ENCODE data around the gene MED13.
"Not testable (repeated sequence)": the region's sequence is repeated elsewhere in the genome, so short reads cannot be mapped to it uniquely, and the experiment has no call there.

MED13 gene

GRCh38 chr17:62076864-62077788 is 12.0 kb upstream of the MED13 start:
- Histone ChIP-seq H3K9me3 (replicated peaks in 1 of 2; ENCODE audit: control insufficient read depth in 2 of 2, insufficient read depth in 1 of 2, low read depth in 1 of 2, low read length in 2 of 2) (peaks cover 3 to 5% of the 10 kb centered on the region in 2 donors), H2BK120ac (ENCODE audit: low read depth, low read length) (no peak overlapping the region), H3K27ac (replicated peaks; ENCODE audit: low read length) (no peak overlapping the region), H2BK5ac (ENCODE audit: low read length) (no peak overlapping the region), H2AFZ (ENCODE audit: low read length) (no peak overlapping the region), H3K23ac (ENCODE audit: low read depth, low read length, poor library complexity) (no peak overlapping the region), H3K14ac (ENCODE audit: low read length) (no peak overlapping the region), H2BK15ac (ENCODE audit: low read length) (no peak overlapping the region), H3K18ac (ENCODE audit: low read length) (no peak overlapping the region), H4K91ac (ENCODE audit: low read depth, low read length, poor library complexity) (no peak overlapping the region), H3K4me3 (ENCODE audit: low read length in 2 of 2) (no peak overlapping the region), H4K8ac (ENCODE audit: low read depth, low read length) (no peak overlapping the region), H3K79me1 (ENCODE audit: low read depth, low read length) (no peaks in the 10 kb centered on the region), H3K36me3 (replicated peaks in 1 of 2; ENCODE audit: control insufficient read depth in 2 of 2, insufficient read depth in 2 of 2, low read length in 2 of 2) (peaks cover 0 to 2% of the 10 kb centered on the region in 2 donors), H2BK12ac (ENCODE audit: low read length) (no peak overlapping the region), H2AK5ac (ENCODE audit: low read depth, low read length) (no peak overlapping the region), H3K4me1 (ENCODE audit: control insufficient read depth in 2 of 2, insufficient read depth in 1 of 2, low read depth in 1 of 2, low read length in 2 of 2) (no peaks in the 10 kb centered on the region), H3K4me2 (ENCODE audit: insufficient read depth, low read length, poor library complexity, severe bottlenecking) (no peak overlapping the region), H3K9ac (ENCODE audit: low read depth, low read length, poor library complexity) (no peak overlapping the region), H3K4ac (ENCODE audit: low read length) (no peak overlapping the region), H3K27me3 (ENCODE audit: control insufficient read depth in 3 of 3, insufficient read depth in 3 of 3, low read depth in 1 of 3, low read length in 3 of 3) (no peaks in the 10 kb centered on the region)
- WGBS, 2 donors (ENCODE audit: extremely low coverage in 2 of 2, insufficient read length in 2 of 2, insufficient replicate concordance in 1 of 2), result no CpG with 5 or more reads among the region's 13 CpGs
- no peak for DNase-seq (ENCODE audit: low spot score)

GRCh38 chr17:62075308-62075815 is 10.3 kb upstream of the MED13 start:
- H3K18ac ChIP-seq (ENCODE audit: low read length), result no peak overlapping the region
- H3K14ac ChIP-seq (ENCODE audit: low read length), result no peak overlapping the region
- no peak overlapping the region for H2BK120ac ChIP-seq (ENCODE audit: low read depth, low read length)
- H3K36me3 ChIP-seq (replicated peaks in 1 of 2; ENCODE audit: control insufficient read depth in 2 of 2, insufficient read depth in 2 of 2, low read length in 2 of 2), result peaks cover 0 to 2% of the 10 kb centered on the region in 2 donors
- no peak overlapping the region for H2BK5ac ChIP-seq (ENCODE audit: low read length)
- no peak overlapping the region for H3K9ac ChIP-seq (ENCODE audit: low read depth, low read length, poor library complexity)
- no peak overlapping the region for H3K27ac ChIP-seq (replicated peaks; ENCODE audit: low read length)
- H3K23ac ChIP-seq (ENCODE audit: low read depth, low read length, poor library complexity), result no peak overlapping the region
- H3K4ac ChIP-seq (ENCODE audit: low read length), result no peak overlapping the region
- WGBS, 2 donors (ENCODE audit: extremely low coverage in 2 of 2, insufficient read length in 2 of 2, insufficient replicate concordance in 1 of 2), result no CpG with 5 or more reads among the region's 3 CpGs
- peaks cover 3 to 5% of the 10 kb centered on the region in 2 donors for H3K9me3 ChIP-seq (replicated peaks in 1 of 2; ENCODE audit: control insufficient read depth in 2 of 2, insufficient read depth in 1 of 2, low read depth in 1 of 2, low read length in 2 of 2)
- no peak overlapping the region for H2AK5ac ChIP-seq (ENCODE audit: low read depth, low read length)
- no peak overlapping the region for H4K91ac ChIP-seq (ENCODE audit: low read depth, low read length, poor library complexity)
- no peak overlapping the region for H2BK15ac ChIP-seq (ENCODE audit: low read length)
- H4K8ac ChIP-seq (ENCODE audit: low read depth, low read length), result no peak overlapping the region
- H3K4me3 ChIP-seq (ENCODE audit: low read length in 2 of 2), result no peak overlapping the region
- no peaks in the 10 kb centered on the region for H3K79me1 ChIP-seq (ENCODE audit: low read depth, low read length)
- no peak overlapping the region for H2AFZ ChIP-seq (ENCODE audit: low read length)
- DNase-seq (ENCODE audit: low spot score), result no peak
- H3K4me1 ChIP-seq (ENCODE audit: control insufficient read depth in 2 of 2, insufficient read depth in 1 of 2, low read depth in 1 of 2, low read length in 2 of 2), result no peaks in the 10 kb centered on the region
- H3K27me3 ChIP-seq (ENCODE audit: control insufficient read depth in 3 of 3, insufficient read depth in 3 of 3, low read depth in 1 of 3, low read length in 3 of 3), result no peaks in the 10 kb centered on the region
- no peak overlapping the region for H3K4me2 ChIP-seq (ENCODE audit: insufficient read depth, low read length, poor library complexity, severe bottlenecking)
- H2BK12ac ChIP-seq (ENCODE audit: low read length), result no peak overlapping the region

GRCh38 chr17:62073993-62074392 is 8.9 kb upstream of the MED13 start:
- H2BK12ac ChIP-seq (ENCODE audit: low read length), result no peak overlapping the region
- H3K4ac ChIP-seq (ENCODE audit: low read length), result no peak overlapping the region
- no peak overlapping the region for H3K14ac ChIP-seq (ENCODE audit: low read length)
- no peak overlapping the region for H3K4me2 ChIP-seq (ENCODE audit: insufficient read depth, low read length, poor library complexity, severe bottlenecking)
- H3K4me1 ChIP-seq (ENCODE audit: control insufficient read depth in 2 of 2, insufficient read depth in 1 of 2, low read depth in 1 of 2, low read length in 2 of 2), result no peaks in the 10 kb centered on the region
- no peak overlapping the region for H3K4me3 ChIP-seq (ENCODE audit: low read length in 2 of 2)
- no peak for DNase-seq (ENCODE audit: low spot score)
- H3K9ac ChIP-seq (ENCODE audit: low read depth, low read length, poor library complexity), result no peak overlapping the region
- H3K18ac ChIP-seq (ENCODE audit: low read length), result no peak overlapping the region
- H3K27me3 ChIP-seq (ENCODE audit: control insufficient read depth in 3 of 3, insufficient read depth in 3 of 3, low read depth in 1 of 3, low read length in 3 of 3), result peaks cover 0 to 2% (median 0%) of the 10 kb centered on the region in 3 experiments
- 100% methylated on average over 1 of the region's 2 CpGs; no CpG with 5 or more reads in 1 of the 2 donors for WGBS, 2 donors (ENCODE audit: extremely low coverage in 2 of 2, insufficient read length in 2 of 2, insufficient replicate concordance in 1 of 2)
- H4K8ac ChIP-seq (ENCODE audit: low read depth, low read length), result no peak overlapping the region
- no peak overlapping the region for H3K27ac ChIP-seq (replicated peaks; ENCODE audit: low read length)
- H2BK120ac ChIP-seq (ENCODE audit: low read depth, low read length), result no peak overlapping the region
- no peak overlapping the region for H2AFZ ChIP-seq (ENCODE audit: low read length)
- no peak overlapping the region for H3K23ac ChIP-seq (ENCODE audit: low read depth, low read length, poor library complexity)
- H2AK5ac ChIP-seq (ENCODE audit: low read depth, low read length), result no peak overlapping the region
- peaks cover 3 to 5% of the 10 kb centered on the region in 2 donors for H3K9me3 ChIP-seq (replicated peaks in 1 of 2; ENCODE audit: control insufficient read depth in 2 of 2, insufficient read depth in 1 of 2, low read depth in 1 of 2, low read length in 2 of 2)
- H3K79me1 ChIP-seq (ENCODE audit: low read depth, low read length), result no peaks in the 10 kb centered on the region
- no peak overlapping the region for H2BK15ac ChIP-seq (ENCODE audit: low read length)
- H4K91ac ChIP-seq (ENCODE audit: low read depth, low read length, poor library complexity), result no peak overlapping the region
- no peak overlapping the region for H2BK5ac ChIP-seq (ENCODE audit: low read length)
- H3K36me3 ChIP-seq (replicated peaks in 1 of 2; ENCODE audit: control insufficient read depth in 2 of 2, insufficient read depth in 2 of 2, low read length in 2 of 2), result peaks cover 0 to 2% of the 10 kb centered on the region in 2 donors

- H4K8ac ChIP-seq (ENCODE audit: low read depth, low read length); H3K27me3 ChIP-seq (ENCODE audit: control insufficient read depth in 3 of 3, insufficient read depth in 3 of 3, low read depth in 1 of 3, low read length in 3 of 3); H2BK12ac ChIP-seq (ENCODE audit: low read length); H3K4me2 ChIP-seq (ENCODE audit: insufficient read depth, low read length, poor library complexity, severe bottlenecking); H2BK120ac ChIP-seq (ENCODE audit: low read depth, low read length); H2AFZ ChIP-seq (ENCODE audit: low read length); H3K4ac ChIP-seq (ENCODE audit: low read length); H2AK5ac ChIP-seq (ENCODE audit: low read depth, low read length); DNase-seq (ENCODE audit: low spot score); H3K27ac ChIP-seq (replicated peaks; ENCODE audit: low read length); H3K4me1 ChIP-seq (ENCODE audit: control insufficient read depth in 2 of 2, insufficient read depth in 1 of 2, low read depth in 1 of 2, low read length in 2 of 2); H3K18ac ChIP-seq (ENCODE audit: low read length); H3K79me1 ChIP-seq (ENCODE audit: low read depth, low read length); H3K4me3 ChIP-seq (ENCODE audit: low read length in 2 of 2); H3K14ac ChIP-seq (ENCODE audit: low read length); H2BK5ac ChIP-seq (ENCODE audit: low read length); H3K9ac ChIP-seq (ENCODE audit: low read depth, low read length, poor library complexity); H4K91ac ChIP-seq (ENCODE audit: low read depth, low read length, poor library complexity); H3K23ac ChIP-seq (ENCODE audit: low read depth, low read length, poor library complexity); H3K9me3 ChIP-seq (replicated peaks in 1 of 2; ENCODE audit: control insufficient read depth in 2 of 2, insufficient read depth in 1 of 2, low read depth in 1 of 2, low read length in 2 of 2); H3K36me3 ChIP-seq (replicated peaks in 1 of 2; ENCODE audit: control insufficient read depth in 2 of 2, insufficient read depth in 2 of 2, low read length in 2 of 2); H2BK15ac ChIP-seq (ENCODE audit: low read length): not testable (repeated sequence)
- WGBS, 2 donors (ENCODE audit: extremely low coverage in 2 of 2, insufficient read length in 2 of 2, insufficient replicate concordance in 1 of 2), result no CpG with 5 or more reads among the region's 21 CpGs
Measured at GRCh38 chr17:62072855-62073254, 7.8 kb upstream of the MED13 start.
